GM06990 (cell line): ENCODE measurements around the gene PABPC3.

Experiments
- DNase-seq: peaks from one replicate; pipeline ENCODE4 v3.0.0-alpha.2; 2011; ENCODE audit not compliant: insufficient read length; ENCODE audit errors: extremely low read depth
- H3K27me3 ChIP-seq: replicated peaks from 2 replicates; pipeline ENCODE4 v1.6.0; 2011; ENCODE audit warnings: low read length; ENCODE audit not compliant: control insufficient read depth, insufficient read depth
- H3K36me3 ChIP-seq: 2 replicates; pipeline ENCODE4 v1.5.1; 2011; ENCODE audit warnings: low read length; ENCODE audit not compliant: control insufficient read depth, insufficient read depth
- H3K4me3 ChIP-seq: replicated peaks from 2 replicates; pipeline ENCODE4 v1.5.1; 2011; ENCODE audit warnings: low read depth, mild to moderate bottlenecking, control low read depth, low read length
- CTCF ChIP-seq: IDR thresholded peaks from 2 replicates; pipeline ENCODE4 v1.5.1; 2011; ENCODE audit warnings: low read length, control low read depth, mild to moderate bottlenecking, inconsistent platforms; ENCODE audit not compliant: insufficient read depth, poor library complexity, severe bottlenecking

PABPC3 gene

GRCh38 chr13:25111585-25111956 is 15.6 kb downstream of the PABPC3 start:
- H3K27me3 ChIP-seq, result no peaks in the 10 kb centered on the region
- no peaks in the 10 kb centered on the region for H3K36me3 ChIP-seq
- TF ChIP-seq CTCF, result no peak
- DNase-seq, result no peak
- H3K4me3 ChIP-seq, result no peak overlapping the region

- no peak for DNase-seq
- TF ChIP-seq CTCF, result no peak
- Histone ChIP-seq H3K4me3 (no peak overlapping the region), H3K27me3 (no peaks in the 10 kb centered on the region), H3K36me3 (no peaks in the 10 kb centered on the region)
Observed at GRCh38 chr13:25112695-25113255, 16.8 kb downstream of the PABPC3 start.

DNA sequence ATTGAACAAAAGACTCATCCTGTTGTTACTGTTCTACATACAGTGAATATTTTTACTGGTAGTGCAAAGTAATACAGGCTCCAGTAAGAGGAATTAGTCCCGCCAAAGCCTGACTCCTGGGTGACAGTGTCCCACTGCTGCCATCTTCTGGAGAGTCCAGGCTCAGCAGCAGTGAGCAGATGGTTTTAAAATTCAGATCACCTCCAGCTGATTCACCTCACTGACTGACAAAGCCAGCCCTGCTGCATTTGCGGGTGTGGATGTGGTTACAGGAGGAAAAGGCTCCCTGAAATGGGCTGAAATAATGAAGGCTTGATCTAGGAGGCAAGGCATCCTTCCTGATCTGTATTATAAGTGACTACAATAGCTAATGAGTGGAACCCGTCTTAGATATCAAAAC is 18.3 kb downstream of the PABPC3 start:
- peak; percentile 54 for DNase-seq
- peak; percentile 91 for TF ChIP-seq CTCF

DNA sequence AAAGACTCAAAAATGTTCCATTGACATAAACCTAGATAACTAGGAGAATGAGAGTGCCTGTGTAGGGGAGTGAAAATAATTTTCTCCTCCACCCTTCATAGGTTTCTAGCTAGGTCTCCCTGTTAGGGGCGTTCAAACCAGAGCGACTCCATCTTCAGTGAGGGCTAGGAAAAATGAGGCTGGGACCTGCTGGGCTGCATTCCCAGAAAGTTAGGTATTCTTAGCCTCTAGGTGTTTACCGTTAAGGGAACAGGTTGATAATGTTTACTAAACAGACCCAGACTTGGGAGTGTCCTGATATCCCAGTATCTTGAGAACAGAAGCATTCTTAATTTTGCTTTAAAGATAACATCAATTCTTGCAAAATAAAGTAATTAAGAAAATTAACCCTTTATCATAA is 20.1 kb downstream of the PABPC3 start:
- Histone ChIP-seq H3K4me3 (no peak overlapping the region), H3K36me3 (no peaks in the 10 kb centered on the region), H3K27me3 (no peaks in the 10 kb centered on the region)
- TF ChIP-seq CTCF, result no peak
- DNase-seq, result no peak

More for the DNA sequence above, 18.3 kb downstream of the PABPC3 start:
- Histone ChIP-seq H3K36me3 (no peaks in the 10 kb centered on the region), H3K4me3 (no peak overlapping the region), H3K27me3 (no peaks in the 10 kb centered on the region)

DNA sequence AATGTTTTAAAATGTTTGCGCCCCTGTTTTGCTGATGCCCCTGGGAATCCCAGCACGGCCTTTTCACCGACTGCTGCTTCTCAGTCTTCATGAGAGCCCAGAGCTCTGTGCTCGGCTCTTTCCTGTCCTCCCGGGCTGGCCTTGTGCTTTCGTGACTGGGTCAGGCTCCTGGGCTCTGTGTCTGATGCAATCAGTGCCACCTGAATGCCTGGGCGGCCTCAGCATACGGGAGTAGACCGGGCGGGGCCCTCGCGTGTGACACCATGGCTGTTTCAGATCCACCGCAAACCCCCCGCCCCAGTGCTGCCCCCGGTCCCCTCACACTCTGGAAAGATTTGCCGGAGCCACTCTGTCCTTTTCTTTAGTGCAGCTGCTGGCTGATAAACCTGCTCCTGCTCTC is 21.4 kb downstream of the PABPC3 start:
- Histone ChIP-seq H3K4me3 (no peak overlapping the region), H3K27me3 (no peaks in the 10 kb centered on the region), H3K36me3 (no peaks in the 10 kb centered on the region)
- DNase-seq, result no peak
- no peak for TF ChIP-seq CTCF

- H3K4me3 ChIP-seq, result no peak overlapping the region
- H3K36me3 ChIP-seq, result no peaks in the 10 kb centered on the region
- no peak for DNase-seq
- H3K27me3 ChIP-seq, result no peaks in the 10 kb centered on the region
- TF ChIP-seq CTCF, result no peak
Observed at GRCh38 chr13:25118378-25118905, 22.5 kb downstream of the PABPC3 start.
